K562 treated with DMSO at 1 percent for 12 hours (cell line): ENCODE results near the gene DYNLT5. TPM values are rescaled to one million over a fixed set of nuclear protein-coding genes. Genes with fewer than 3 reads are reported as not detected.

Experiments used
- total RNA-seq: library from RNA; unstranded; fragments of 300-600 nt; gene quantifications from 2 replicates; pipeline ENCODE4 v1.2.3, GENCODE V29; 2022; ENCODE audit not compliant: insufficient read depth

The DYNLT5 gene
- not detected in 2 replicates for total RNA-seq

DNA sequence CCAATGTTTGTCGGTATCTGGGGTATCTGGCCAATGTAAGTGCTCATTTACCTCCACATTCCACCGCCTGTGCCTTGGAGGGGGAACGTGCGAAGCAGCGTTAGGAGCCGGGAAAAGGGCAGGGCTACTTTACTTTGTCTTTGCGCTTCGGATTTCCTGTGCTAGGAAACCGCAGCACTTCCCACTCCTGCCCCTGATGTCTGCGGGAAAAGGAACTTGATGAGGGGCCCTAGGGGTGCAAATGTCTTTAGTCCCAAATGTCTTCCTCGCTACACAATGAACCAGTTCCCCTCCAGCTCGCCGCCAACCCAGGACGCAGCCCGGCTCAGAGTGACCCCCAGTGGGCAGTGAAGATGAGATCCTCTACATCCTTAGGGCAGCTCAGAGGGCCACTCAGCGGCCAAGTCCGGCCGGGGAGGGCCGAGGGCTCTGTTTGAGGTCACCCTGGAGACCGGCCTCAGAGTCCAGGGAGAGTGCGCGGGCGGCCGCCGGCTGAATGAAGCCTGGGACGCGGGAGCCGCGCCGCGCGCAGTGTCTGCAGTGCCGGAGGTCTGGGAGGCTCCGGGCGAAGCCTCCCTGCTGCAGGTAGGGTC, at the start of gene DYNLT5:
TSS of gene DYNLT5 (plus strand) at position 460 of the 593 bp plus-strand sequence. CDS start 2,200 bp downstream, outside the sequence.

Other genes with a start within 250 kb of the DYNLT5 start
- gene SGIP1, start 218.3 kb upstream of the DYNLT5 start, total RNA-seq, result not detected in 2 replicates
- gene INSL5, start 48.8 kb downstream of the DYNLT5 start, total RNA-seq, result not detected in 2 replicates
- gene DNAI4, start 172.4 kb downstream of the DYNLT5 start, total RNA-seq, result 0.32 and 1.0 TPM in 2 replicates
- 5.2 and 16.7 TPM in 2 replicates for gene MIER1, start 172.5 kb downstream of the DYNLT5 start, total RNA-seq